GM18526 (cell line): ENCODE results near the gene CLDN9.

ENCODE experiments used
- POLR2A ChIP-seq: IDR thresholded peaks from 3 replicates; pipeline ENCODE4 v1.6.1; 2011; ENCODE audit not compliant: insufficient read length; ENCODE audit errors: extremely low read depth

Gene CLDN9

DNA sequence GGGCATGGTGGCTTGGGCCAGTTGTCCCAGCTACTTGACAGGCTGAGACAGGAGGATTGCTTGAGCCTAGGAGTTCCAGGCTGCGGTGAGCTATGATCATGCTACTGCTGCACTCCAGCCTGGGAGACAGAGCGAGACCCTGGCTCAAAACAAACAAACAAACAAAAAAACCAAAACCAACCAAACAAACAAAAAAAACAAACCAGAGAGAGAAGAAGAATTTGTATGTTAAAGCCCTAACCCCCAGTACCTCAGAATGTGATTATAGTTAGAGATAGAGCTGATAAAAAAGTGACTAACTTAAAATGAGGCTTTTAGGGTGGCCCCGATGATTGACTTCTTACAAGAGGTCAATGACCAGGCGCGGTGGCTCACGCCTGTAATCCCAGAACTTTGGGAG lies 32.0 kb downstream of the CLDN9 start:
- TF ChIP-seq POLR2A = no peak

DNA sequence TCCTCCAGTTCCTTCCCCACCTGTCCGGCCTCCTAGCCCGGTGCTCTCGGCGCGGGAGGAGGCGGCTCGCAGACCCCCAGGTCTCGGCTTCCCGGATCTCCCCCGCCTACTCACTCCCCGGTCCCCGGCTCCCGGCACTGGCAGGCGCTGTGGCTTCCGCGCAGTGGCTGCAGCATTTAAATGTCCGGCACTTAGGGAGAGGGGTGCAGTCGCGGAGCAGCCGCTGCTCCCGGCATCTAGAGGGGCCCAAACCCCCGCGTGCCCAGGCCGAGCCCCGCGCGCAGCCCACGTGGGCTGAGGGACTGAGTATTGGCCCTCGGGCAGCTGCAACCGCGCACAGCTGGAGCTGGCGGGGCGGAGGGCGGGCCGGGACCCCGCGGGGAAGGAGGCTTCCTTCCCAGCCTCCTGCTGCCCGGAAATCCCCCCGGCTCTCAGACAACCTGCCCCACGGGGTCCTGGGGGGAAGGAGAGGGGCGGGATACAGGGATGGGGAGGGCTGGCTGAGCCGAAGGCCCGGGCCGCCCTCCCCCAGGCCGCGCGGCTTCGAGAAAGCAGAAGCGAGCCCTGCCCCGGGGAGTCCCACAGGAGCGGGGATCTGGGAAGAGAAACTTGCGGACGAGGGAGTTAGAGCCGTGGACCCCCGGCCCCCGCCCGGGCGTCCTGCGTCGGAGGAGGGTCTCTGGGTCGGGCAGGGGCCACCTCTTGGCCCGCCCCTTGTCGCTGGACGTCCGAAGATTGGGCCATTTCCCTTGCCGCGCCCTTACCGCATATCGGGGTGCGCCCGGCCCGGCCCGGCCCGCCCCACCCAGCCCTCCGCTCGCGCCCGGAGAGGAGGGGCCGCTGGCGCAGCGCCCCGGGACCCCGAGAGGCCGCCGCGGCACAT lies 33.3 kb downstream of the CLDN9 start, which contains the start of gene MMP25:
Gene MMP25, plus strand, starts transcription at position 804 of the 883 bp plus-strand sequence. CDS start 357 bp downstream, outside the sequence.
- no peak for TF ChIP-seq POLR2A

DNA sequence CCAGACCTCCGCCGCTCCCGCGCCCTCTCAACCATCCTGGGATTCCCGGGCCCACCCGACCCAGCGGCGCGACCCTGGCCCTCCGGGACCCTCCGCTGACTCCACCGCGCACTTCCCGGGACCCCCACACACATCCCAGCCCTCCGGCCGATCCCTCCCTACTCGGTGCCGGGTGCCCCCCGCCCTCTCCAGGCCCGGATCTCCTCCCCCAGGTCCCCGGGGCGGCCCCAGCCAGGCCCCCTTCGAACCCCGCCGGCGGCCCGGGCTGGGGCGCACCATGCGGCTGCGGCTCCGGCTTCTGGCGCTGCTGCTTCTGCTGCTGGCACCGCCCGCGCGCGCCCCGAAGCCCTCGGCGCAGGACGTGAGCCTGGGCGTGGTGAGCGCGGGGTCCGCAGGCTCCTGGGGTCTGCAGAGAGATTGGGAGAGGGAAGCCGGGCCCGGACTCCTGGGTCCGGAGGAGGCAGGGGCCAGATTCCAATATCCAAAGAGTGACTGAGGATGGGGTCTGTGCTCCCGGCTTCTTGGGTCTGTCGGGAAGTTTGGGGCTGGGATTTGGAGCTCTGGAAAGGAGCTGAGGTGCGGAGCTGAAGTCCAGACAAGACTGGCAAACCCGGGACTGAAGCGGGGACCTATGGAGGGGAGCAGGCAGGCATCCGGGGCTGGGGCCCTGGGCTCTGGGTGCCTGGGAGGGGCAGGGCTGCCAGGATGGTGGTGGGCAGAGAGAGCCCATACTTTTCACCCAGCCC lies 34.1 kb downstream of the CLDN9 start:
- TF ChIP-seq POLR2A = no peak

DNA sequence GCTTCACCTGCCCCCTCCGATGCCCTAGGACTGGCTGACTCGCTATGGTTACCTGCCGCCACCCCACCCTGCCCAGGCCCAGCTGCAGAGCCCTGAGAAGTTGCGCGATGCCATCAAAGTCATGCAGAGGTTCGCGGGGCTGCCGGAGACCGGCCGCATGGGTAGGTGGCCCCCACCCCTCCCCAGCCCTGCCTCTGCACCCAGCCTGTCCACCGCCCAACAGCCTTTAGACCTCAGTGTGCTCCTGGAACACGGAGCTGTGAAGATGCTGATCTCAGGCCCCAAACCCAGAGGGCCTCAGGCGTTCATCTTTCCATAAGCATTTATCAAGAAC lies 34.6 kb downstream of the CLDN9 start:
- no peak for TF ChIP-seq POLR2A

DNA sequence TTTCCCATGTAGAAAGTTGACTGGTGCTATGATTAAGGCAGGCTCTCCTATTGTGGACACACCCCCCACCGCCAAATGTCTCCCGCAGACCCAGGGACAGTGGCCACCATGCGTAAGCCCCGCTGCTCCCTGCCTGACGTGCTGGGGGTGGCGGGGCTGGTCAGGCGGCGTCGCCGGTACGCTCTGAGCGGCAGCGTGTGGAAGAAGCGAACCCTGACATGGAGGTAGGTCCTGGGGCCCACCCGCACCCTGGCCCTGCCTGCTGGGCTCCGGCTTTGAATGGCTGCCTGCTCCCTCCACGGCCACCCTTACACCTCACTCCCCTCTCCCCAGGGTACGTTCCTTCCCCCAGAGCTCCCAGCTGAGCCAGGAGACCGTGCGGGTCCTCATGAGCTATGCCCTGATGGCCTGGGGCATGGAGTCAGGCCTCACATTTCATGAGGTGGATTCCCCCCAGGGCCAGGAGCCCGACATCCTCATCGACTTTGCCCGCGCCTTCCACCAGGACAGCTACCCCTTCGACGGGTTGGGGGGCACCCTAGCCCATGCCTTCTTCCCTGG lies 37.3 kb downstream of the CLDN9 start:
- TF ChIP-seq POLR2A = no peak

DNA sequence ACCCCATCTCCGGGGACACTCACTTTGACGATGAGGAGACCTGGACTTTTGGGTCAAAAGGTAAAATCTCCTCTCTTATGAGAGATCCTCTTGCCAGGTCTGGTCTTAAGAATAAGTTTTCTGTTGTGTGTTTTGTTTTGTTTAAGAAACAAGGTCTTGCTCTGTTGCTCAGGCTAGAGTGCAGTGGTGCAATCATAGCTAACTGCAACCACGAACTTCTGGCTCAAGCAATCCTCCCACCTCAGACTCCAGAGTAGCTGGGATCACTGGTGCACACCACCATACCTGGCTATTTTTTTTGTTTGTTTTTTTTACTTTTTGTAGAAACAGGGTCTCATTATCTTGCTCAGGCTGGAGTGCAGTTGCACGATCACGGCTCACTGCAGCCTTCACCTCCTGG lies 37.8 kb downstream of the CLDN9 start:
- no peak for TF ChIP-seq POLR2A

DNA sequence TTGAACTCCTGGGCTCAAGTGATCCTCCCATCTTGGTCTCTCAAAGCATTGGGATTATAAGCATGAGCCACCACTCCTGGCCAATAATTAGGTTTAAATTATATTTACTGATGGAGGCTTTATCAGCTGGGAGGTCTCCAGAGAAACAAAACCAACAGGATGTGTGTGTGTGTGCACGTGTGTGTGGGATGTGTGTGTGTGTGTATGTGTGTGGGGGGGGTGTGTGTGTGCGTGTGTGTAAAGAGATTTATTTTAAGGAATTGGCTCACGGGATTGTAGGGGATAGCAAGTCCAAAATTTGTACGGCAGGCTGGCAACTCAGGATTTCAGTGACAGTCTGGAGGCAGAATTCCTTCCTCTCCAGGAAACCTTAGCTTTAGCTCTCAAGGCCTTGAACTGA lies 38.3 kb downstream of the CLDN9 start:
- no peak for TF ChIP-seq POLR2A

DNA sequence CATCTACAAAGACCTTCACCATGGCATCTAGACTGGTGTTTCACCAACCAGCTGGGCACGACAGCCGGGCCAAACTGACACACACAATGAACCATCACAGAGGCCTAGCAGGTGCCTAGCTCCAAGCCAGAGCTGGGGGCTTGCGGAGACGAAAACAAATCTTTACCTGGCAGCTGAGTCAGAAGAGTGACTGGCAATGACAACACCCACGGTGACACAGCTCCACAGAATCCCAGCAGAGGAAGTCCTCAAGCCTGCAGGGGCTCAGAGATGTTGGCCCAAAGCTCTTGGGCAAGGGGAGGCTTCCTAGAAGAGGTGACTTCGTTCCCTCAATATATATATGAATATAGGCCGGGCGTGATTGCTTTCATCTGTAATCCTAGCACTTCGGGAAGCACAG lies 38.8 kb downstream of the CLDN9 start:
- TF ChIP-seq POLR2A = no peak

DNA sequence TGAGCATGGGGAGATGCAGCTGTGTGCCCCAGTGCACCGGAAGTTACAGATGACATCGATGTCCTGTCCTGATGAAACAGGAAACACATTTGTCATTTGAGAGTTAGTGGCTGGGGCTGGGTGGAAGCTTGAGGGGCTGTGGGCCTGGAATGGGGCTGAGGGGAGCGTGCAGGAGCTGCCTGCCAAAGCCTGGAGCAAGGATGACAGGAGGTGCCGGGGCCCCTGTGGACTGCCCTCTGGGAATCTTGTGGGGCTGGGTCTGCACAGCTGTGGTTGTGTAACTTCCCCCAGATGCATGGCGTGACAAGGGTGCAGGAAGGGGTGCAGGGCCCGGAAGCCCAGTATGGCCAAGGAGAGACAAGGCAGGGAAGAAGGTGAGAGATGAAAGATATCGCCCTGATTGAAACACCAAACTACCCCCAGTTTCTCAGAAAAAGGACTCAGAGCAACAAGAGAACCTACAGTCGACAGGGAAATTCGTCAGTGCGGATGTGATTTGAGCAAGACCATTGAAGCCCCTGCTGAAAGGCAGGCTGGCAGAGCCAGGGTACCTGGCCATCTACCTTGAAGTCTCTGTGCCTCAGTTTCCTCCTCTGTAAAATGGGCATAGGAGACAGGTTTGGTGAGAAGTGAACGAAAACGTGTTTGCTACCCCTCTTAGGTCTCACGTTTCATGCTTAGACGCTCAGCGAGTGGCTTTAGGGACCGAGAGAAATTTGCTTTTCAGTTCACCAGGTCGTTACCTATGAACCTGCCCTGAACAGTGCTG lies 42.4 kb downstream of the CLDN9 start:
- no peak for TF ChIP-seq POLR2A

DNA sequence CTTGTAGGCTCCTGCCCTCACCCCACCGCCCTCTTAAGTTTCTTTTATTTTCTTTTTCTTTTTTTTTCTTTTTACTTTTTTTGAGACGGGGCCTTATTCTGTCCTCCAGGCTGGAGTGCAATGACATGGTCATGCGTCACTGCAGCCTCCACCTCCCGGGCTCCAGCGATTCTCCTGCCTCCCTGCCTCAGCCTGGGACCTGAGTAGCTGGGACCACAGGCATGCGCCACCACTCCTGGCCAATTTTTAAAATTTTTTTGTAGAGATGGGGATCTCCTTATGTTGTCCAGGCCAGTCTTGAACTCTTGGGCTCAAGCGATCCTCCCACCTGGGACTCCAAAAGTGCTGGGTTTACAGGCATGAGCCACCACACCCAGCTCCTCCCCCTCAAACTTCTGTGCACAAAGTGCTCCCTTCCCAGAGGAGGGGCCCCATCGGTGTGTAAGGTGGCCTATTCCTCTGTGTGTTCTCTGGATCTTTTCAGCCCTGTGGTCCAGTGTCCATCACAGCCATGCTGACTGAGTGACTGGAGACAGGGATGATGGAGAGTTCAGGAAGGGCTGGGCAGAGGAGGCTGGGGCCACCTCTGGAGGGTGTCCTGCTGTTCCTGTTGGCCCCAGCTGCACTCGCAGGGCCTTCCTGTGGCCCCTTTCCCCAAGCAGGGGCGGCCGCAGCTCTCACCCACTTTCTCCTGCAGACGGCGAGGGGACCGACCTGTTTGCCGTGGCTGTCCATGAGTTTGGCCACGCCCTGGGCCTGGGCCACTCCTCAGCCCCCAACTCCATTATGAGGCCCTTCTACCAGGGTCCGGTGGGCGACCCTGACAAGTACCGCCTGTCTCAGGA lies 43.8 kb downstream of the CLDN9 start:
- TF ChIP-seq POLR2A = no peak

DNA sequence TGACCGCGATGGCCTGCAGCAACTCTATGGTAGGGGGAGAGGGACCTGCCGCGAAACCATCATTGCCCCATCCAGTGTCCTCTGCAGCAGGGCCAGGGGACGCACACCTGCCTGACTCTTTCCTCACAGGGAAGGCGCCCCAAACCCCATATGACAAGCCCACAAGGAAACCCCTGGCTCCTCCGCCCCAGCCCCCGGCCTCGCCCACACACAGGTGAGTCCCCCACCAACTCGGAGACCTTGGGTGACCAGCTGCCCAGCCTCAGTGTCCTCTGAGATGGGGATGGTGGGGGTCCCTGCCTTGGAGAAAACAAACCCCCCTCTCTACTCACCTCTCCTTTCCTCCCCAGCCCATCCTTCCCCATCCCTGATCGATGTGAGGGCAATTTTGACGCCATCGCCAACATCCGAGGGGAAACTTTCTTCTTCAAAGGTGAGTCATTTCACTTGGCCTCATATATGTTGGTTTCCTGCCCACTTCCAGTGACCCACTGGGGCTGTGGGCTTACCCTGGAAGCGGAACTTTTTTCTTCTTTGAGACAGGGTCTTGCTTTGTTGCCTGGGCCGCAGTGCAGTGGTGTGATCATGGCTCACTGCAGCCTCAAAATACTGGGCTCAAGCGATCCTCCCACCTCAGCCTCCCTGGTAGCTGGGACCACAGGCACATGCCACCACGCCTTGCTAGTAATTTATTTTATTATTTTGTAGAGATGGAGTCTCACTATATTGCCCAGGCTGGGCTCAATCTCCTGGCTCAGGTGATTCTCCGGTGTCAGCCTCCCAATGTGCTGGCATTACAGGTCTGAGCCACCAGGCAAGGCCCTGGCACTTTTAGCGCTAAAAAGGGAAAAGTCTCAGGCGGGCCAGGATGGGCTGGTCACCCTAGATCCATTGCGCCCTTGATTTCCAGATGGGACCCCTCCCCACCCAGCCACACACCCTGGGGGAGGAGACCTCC lies 44.7 kb downstream of the CLDN9 start:
- no peak for TF ChIP-seq POLR2A

DNA sequence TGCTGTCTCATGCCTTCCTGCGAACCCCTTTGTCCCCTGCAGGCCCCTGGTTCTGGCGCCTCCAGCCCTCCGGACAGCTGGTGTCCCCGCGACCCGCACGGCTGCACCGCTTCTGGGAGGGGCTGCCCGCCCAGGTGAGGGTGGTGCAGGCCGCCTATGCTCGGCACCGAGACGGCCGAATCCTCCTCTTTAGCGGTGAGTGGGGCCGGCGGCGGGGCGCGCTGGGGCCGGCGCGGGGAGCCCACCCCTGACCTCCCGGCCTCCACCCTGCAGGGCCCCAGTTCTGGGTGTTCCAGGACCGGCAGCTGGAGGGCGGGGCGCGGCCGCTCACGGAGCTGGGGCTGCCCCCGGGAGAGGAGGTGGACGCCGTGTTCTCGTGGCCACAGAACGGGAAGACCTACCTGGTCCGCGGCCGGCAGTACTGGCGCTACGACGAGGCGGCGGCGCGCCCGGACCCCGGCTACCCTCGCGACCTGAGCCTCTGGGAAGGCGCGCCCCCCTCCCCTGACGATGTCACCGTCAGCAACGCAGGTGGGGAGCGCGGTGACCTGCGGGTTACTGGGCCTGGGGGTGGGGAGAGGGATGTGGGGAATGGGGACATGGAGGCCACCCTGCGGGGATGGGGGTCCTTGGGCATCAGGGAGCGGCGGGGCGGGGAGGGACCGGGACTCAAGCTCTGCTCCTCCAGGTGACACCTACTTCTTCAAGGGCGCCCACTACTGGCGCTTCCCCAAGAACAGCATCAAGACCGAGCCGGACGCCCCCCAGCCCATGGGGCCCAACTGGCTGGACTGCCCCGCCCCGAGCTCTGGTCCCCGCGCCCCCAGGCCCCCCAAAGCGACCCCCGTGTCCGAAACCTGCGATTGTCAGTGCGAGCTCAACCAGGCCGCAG lies 45.7 kb downstream of the CLDN9 start:
- TF ChIP-seq POLR2A = no peak
